IPS DF 4.7 (cell line): ENCODE results near the gene TEX264.
"Not testable (repeated sequence)": the region's sequence is repeated elsewhere in the genome, so short reads cannot be mapped to it uniquely, and the experiment has no call there.

Source experiments
- DNase-seq: peaks from one replicate; pipeline ENCODE4 v3.0.0-alpha.2; 2013; ENCODE audit warnings: low spot score; ENCODE audit errors: extremely low read depth

The TEX264 gene, protein sequence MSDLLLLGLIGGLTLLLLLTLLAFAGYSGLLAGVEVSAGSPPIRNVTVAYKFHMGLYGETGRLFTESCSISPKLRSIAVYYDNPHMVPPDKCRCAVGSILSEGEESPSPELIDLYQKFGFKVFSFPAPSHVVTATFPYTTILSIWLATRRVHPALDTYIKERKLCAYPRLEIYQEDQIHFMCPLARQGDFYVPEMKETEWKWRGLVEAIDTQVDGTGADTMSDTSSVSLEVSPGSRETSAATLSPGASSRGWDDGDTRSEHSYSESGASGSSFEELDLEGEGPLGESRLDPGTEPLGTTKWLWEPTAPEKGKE

GRCh38 chr3:51670823-51671733, at the start of gene TEX264:
Gene TEX264, plus strand, starts transcription at chr3:51671252. Its CDS starts 3,053 bp downstream, at chr3:51674305.
- no peak for DNase-seq

GRCh38 chr3:51622413-51622812, 48.6 kb upstream of the TEX264 start:
- DNase-seq, result no peak

- DNase-seq, result no peak
Measured at GRCh38 chr3:51622868-51623267, 48.2 kb upstream of the TEX264 start.

DNA sequence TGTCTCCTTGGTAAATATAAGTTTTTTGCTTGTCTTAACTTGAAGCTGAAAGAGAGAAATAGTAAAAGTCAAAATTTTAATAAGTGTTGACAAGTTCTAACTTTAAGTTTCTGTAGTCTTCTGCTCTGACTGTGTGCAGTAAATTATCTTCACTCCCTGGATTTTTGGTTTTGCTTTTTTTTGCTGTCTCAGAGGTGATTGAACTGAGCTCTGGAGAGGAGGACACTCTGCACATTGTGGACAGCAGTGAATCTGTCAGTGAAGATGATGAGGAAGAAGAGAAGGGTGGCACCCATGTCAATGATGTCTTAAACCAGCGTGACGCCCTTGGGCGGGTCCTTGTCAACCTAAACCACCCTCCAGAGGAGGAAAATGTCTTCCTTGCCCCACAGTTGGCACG, 40.5 kb upstream of the TEX264 start:
- no peak for DNase-seq

DNA sequence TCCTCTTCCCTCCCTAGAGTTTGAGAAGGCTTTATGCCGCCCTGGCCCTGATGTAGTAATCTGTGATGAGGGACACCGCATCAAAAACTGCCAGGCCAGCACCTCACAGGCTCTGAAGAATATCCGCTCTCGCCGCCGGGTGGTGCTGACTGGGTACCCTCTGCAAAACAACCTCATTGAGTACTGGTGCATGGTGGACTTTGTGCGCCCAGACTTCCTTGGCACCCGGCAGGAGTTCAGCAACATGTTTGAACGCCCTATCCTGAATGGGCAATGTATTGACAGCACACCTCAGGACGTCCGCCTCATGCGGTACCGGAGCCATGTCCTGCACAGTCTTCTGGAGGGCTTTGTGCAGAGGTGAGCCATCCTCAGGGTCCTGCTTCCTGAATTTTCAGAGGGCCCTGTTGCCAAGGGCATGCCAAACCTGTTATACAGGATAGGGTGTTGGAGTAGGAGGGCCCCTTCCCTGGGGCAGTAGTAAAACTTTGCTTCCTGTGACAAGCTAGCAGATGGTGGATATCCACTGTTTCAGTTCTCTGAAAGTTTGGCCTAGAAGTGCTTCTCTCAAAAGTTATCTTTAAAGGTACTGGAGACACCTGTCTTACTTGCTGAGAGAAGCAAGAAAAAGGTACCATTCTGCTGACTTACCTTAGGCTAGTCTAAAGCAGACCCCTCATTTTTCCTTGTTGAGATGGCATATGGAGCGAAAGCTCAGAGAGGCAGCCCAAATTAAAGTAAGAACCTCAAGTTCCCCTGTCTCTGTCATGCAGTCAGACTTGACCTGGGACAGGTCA, 33.7 kb upstream of the TEX264 start:
- no peak for DNase-seq

DNA sequence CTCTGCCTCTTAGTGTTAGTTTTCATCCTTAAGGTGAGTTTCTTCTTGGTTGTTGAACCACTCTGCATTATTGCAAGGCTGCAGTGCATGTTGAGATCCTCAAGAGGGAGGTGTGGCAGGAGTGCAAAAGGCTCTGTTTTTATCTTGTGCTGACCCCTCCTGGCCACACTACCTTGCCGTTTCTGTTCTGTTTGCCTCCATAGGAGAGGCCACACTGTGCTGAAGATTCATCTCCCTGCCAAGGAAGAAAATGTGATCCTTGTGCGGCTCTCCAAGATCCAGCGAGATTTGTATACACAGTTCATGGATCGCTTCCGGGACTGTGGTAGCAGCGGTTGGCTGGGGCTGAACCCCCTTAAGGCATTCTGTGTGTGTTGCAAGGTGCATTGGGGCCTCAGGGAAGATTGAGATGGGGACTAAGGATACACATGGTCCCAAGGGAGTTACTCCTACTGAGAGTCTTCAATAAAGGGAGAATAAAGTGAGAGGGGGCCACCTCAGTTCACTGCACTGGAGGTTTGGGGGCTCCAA, 33.0 kb upstream of the TEX264 start:
- peak; percentile 72 for DNase-seq

DNA sequence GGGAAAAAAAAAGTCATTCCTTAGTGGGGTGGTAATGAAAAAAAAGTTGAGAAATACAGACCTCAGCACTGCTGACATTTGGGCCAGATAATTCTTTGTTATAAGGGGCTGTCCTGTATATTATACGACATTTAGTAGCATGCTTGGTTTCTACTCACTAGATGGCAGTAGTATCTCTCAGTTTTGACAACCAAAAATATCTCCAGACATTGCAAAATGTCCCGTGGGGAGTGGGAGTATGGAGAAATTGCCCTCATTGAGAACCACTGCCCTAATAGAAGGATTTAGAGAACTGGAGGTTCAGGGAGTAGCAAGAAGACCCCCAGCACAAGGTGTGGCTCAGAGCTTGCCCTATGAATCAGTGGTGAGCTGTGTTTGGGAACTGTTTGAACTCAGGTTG, 28.6 kb upstream of the TEX264 start:
- DNase-seq, result no peak

DNA sequence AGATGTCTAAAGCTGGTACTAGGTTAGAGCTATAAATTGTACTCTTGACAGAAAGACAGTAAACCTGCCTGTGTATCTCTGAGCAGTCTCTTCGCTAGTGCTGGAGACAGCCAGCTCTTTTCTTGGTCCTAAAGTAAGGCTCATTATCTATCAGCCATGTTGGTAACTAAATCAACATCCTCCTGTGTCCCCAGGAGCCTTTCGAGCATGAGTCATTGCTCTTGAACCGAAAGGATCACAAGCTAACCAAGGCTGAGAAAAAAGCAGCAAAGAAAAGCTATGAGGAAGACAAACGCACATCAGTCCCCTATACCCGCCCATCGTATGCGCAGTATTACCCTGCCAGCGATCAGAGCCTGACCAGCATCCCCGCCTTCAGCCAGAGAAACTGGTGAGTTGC, 25.0 kb upstream of the TEX264 start:
- no peak for DNase-seq

DNA sequence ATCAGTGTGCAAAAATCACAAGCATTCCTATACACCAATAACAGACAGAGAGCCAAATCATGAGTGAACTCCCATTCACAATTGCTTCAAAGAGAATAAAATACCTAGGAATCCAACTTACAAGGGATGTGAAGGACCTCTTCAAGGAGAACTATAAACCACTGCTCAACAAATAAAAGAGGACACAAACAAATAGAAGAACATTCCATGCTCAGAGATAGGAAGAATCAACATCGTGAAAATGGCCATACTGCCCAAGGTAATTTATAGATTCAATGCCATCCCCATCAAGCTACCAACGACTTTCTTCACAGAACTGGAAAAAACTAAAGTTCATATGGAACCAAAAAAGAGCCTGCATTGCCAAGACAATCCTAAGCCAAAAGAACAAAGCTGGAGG, 18.9 kb upstream of the TEX264 start:
- DNase-seq, result not testable (repeated sequence)

- DNase-seq, result not testable (repeated sequence)
Measured at GRCh38 chr3:51653409-51653808, 17.6 kb upstream of the TEX264 start.

- DNase-seq, result no peak
Measured at GRCh38 chr3:51657234-51657633, 13.8 kb upstream of the TEX264 start.

GRCh38 chr3:51659942-51660341, 11.1 kb upstream of the TEX264 start:
- no peak for DNase-seq

- DNase-seq, result no peak
Measured at GRCh38 chr3:51662456-51662855, 8.6 kb upstream of the TEX264 start.

DNA sequence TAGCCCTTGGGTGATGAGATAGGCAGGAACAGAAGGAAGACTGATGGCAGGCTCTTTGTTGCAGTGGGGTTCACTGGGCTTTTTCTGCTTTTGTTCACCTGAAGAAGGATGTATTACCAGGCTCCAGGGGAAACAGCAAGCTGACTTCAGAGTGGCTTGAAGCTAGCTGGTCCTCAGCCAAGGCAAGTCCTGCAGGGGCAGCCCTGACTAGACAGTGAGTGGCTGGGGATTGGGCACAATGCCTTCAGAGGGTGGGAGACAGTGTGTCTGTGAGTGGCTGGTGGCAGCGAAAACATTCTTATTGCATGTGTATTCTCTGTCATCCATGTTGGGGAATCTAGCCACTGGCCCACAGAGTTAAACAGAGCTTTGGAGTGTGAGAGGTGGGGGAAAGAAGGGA, 2.3 kb upstream of the TEX264 start:
- DNase-seq, result no peak

DNA sequence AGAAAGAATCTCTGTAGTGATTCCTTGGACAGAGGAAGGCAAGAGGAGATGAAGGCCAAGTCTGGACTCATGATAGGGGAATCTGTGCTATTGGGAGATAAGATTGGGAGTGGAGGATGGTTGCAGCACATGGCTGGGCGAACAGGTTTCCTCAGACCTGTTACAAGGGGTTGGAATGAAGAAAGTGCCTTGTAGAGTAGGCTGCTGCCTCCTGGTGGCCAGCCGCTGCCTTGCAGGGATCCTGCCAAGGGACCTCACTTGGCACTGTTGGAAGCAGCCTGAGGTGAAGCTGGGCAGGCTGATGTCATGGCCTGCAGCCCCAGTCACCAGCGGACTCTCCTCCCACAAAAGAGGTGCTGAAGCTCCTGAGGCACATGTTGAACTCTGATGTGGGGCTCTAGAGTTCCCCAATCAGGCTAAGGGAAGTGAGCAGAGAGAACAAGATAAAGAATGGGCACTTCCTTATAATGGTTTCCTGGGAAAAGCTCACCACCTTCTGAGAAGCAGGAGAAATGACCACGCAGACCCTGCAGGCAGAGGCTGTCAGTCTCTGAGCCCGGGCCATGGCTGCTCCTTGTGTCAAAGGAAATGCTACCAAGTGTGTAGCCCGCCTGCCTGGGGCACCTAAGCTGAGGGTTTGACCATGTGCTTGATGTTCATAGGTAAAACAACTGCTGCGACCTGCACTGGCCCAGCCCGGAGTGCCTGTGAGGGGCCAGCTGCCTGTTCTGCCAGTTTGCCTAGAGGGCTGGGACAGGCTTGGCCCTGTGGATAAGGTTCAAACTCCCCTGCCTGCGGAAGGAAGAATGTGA, 1.6 kb upstream of the TEX264 start:
- no peak for DNase-seq

DNA sequence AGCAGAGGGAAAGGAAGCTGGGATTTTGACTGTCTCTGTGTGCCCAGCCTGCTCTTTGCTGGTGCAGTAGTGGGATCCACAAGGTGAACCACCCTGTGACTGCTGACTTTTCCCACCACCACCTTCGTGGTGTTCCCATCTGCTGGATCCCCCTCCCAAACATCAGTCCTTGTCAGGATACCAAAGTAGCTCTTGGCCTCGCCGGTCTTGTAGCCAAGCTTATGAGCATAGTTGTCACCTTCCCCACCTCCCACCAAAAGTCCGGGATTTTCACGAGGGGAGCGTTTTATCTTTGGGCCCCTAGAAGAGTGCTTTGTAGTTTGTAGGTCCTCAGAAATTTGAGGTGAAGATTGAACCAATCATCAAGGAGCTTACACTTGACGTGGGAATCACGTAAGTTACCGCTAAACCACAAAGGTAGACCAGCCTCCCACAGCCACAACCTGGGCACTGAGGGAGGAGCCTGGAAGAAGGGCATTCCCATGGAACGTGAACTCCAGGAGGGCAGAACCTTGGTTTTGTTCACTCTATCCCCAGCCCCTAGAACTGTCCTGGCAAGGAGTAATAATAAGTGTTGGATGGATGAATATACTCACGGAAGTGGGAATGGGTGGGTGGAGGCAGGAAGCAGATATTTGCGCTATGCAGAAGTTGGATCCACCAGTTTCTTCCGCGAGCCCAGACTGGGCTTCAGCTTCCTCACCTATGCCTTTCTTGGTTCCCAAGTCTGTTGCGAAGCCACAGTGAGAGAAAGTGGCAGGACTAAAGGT, 814 bp upstream of the TEX264 start:
- DNase-seq, result no peak

DNA sequence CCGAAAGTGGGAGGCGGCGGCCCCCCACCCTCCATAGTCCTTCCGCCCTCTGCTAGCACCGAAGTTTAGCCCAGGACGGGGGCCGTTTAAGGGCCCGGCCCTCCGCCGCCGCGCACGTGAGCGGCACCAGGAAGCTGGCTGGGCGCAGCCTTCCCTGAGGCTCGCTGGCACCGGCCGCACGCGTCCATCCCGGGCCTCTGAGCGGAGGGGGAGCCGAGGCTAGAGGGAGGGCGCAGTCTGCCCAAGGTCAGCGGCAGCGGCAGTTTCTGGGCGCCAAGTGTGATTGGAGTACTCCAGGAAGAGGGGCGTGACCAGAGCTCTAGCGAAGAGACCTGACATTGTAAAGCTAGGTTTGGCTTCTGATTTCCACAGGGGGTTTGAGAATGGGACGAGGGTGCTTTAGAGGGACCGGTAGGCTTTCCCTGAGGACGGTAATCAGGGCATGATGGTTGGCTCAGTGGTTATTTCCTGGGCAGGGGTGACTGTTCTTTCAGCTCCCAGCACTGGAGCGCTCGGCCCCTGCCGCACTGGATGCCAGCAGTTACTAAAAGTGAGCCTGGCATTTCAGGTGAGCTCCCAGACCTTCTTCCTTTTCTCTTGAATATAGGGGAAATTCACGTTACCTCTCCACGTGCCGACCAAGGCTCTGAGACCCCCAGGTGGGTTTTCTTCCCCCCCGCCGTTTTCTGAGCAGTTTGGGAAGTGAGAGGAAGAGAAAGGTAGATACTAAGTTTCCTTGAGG, 853 bp downstream of the TEX264 start:
- DNase-seq, result no peak

GRCh38 chr3:51673181-51673801, 2.2 kb downstream of the TEX264 start:
- DNase-seq, result no peak
